Stimulated activated CD4-positive, alpha-beta T cell treated with anti-CD3 and anti-CD28 coated beads, Interleukin-1b, Interleukin-23, amount 100 ng/mL, for 48 hours (primary cell): ENCODE results near the gene RAD21L1.

Source experiments
- DNase-seq: peaks from one replicate; pipeline ENCODE4 v3.0.0-alpha.2; 2020

Gene RAD21L1

DNA sequence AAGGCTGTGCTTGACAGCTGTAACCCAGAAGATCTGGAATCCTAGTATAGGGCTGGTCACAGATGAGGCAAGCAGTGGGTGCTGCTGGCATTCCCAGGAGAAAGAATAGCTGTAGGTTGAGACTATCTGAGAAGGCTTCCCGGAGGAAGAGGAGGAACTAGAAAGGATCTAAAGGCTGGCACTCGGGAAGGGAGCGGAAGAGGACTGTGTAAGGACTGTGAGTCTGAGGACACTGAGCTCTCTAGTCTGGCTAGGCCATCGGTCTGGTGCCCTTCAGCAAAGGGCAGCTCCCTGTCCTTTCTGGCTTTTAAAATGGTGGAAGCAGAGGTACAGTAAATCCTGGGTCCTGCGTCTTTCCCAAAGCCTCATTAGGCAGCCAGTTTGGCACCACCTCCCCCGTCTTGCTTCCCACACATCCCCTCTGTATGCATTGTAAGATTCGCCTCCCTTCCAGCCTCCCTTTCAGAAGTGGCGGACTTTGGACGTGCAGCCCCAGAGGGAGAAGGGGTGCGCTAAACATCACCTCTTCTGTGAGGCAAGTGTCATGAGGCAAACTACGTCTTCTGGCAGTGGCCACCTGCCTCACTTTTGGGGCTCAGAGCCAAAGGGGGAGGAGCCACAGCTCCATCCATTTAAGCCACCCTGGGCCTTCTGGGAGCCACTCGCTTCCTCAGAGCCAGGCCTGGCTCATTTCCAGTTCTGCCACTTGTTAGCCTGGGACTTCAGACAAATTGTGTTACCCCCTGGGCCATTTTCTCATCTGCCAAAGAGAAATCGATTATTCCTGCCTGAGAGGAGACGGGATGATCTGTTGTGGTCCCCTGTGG is 48.9 kb downstream of the RAD21L1 start:
- no peak for DNase-seq

DNA sequence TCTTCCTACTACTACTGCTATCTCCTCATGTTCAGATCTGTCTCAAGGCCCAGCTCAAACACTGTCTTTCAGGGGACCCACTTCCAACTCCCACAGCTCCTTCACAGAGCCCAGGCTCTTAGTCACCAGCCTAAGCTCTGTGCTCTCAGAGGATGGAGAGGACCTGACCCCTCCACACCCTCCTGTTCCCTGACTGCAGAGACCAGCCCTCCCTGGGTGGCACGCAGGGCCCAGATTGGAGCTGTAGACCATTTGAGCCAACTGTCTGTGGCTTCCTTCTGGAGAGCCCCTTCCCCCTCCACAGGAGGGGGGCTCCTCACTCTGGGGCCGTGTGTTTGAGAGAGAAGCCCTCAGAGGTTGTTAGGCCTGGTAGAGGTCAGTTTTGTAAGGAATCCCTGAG is 50.1 kb downstream of the RAD21L1 start:
- DNase-seq, result no peak

DNA sequence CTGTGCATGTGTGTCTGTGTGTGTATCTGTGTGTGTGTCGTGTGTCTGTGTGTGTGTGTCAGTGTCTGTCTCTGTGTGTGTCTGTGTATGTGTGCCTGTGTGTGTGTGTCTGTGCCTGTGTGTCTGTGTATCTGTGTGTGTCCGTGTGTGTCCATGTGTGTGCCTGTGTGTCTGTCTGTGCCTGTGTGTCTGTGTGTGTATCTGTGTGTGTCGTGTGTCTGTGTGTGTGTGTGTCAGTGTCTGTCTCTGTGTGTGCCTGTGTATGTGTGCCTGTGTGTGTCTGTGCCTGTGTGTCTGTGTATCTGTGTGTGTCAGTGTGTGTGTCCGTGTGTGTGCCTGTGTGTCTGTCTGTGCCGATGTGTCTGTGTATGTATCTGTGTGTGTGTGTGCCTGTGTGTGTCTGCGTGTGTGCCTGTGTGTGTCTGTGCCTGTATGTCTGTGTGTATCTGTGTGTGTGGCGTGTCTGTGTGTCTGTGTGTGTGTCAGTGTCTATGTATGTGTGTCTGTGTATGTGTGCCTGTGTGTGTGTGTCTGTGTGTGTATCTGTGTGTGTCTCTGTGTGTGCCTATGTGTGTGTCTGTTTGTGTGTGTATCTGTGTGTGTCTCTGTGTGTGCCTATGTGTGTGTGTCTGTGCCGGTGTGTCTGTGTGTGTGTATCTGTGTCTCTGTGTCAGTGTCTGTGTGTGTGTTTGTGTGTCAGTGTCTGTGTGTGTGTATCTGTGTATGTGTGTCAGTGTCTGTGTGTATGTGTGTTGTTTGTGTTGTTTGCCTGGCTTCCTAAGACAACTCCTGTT is 51.9 kb downstream of the RAD21L1 start:
- no peak for DNase-seq

DNA sequence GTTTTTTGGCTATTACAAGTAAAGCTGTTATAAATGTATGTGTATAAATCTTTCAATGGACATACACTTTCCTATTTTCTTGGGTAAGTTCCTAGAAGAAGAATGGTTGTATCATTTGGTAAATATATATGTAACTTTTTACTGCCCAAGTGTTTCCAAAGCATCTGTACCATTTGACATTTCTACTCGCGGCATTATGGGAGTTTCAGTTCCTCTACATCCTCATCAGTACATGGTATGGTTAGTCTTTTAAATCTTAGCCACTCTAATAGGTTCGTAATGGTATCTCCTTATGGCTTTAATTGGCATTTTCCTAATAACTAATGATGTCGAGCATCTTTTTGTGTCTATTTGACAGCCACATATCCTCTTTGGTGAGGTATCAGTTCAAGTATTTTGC is 53.1 kb downstream of the RAD21L1 start:
- DNase-seq, result no peak

DNA sequence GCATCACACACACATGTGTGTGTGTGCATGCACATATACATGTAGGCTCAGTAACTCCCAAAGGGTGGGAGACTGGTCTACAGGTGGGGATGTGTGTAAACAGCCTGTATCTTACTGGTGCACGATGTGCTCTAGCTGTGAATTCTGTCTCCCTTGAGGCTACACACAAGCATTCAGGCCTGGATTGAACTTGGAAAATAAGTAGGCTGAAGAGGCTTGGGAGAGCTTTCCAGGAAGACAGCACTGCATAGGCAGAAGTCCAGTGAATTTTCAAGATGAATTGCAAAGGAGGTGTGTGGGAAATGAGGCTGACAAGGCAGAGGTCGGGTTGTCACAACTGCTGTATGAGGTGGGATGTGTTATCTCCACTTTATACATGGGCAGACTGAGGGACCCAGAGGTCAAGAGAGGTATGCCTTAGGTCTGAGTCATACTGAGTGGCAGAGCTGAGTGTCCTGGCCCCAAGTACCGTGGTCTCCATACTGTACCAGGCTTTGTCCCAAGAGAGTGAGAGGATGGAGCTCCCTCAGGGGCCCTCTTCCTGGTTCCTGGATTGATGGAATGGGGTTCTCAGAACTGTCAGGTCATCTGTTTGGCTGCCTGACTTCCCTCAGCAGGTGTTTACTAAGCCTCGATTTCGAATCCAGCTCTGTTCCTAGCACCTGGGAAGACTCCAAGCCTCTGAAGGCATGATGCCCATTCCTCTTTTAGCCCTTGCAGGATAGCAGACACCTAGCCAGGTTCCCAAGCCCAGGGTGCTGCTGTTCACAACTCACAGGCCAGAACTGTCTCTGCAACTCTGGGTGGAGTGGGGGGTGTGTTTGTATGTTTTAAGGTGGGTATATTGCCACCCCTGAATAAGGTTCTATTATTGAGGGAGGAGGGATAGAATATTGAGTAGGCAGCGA is 54.6 kb downstream of the RAD21L1 start:
- no peak for DNase-seq

DNA sequence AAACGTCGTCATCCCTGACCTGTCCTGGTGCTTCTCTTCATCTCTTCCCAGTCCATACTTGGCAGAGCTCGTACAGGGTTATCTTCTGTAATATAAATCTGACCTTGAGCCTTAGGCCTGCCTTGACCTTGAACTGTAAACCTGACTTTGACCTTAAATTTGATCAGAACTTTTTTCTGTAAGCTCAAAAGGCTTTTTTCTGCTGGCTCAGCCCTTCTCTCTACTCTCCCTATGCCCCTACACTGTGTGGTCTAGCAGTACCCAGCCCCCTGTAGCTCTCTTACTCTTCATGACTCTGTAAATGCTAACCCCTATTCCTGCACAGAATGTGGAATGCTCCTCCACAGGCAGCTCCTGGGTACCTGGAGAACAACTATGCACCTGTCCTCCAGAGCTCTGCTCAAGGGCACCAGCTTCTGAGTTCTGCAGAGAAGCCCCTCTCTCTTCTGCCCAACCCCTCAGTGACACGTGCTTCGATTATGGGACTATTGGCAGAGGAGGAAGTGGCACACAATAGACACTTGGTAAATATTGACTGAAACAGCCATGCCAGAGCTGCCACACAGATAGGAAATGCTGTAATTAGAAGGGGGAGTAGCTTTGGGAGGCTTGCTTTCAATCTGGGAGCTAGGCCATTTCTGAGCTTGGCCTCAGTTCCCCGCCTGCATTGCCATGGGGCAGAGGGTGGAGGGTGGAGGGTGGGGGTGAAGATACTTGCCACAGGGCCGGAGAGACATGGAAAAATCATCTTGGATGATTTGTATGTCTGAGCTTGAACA is 55.6 kb downstream of the RAD21L1 start:
- DNase-seq, result no peak

DNA sequence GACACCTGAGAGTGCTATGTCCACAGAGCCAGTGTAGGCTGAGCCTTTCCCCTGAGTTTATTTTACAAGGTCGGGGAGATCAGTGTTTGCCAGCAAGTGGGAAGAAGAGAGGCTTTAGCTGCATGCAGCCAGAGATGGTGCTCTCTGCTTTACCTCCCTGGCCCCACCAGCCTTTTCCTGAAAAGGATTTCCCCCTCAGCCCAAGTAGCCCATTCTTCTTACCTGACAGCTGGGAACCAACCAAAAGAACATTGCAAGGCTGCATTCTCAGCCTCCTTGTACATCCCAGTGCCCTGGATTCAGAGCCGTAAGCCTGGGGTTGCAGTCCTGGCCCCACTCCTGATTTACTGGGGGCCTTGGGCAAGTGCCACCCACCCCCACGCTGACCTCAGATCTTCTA is 57.1 kb downstream of the RAD21L1 start:
- DNase-seq, result no peak

DNA sequence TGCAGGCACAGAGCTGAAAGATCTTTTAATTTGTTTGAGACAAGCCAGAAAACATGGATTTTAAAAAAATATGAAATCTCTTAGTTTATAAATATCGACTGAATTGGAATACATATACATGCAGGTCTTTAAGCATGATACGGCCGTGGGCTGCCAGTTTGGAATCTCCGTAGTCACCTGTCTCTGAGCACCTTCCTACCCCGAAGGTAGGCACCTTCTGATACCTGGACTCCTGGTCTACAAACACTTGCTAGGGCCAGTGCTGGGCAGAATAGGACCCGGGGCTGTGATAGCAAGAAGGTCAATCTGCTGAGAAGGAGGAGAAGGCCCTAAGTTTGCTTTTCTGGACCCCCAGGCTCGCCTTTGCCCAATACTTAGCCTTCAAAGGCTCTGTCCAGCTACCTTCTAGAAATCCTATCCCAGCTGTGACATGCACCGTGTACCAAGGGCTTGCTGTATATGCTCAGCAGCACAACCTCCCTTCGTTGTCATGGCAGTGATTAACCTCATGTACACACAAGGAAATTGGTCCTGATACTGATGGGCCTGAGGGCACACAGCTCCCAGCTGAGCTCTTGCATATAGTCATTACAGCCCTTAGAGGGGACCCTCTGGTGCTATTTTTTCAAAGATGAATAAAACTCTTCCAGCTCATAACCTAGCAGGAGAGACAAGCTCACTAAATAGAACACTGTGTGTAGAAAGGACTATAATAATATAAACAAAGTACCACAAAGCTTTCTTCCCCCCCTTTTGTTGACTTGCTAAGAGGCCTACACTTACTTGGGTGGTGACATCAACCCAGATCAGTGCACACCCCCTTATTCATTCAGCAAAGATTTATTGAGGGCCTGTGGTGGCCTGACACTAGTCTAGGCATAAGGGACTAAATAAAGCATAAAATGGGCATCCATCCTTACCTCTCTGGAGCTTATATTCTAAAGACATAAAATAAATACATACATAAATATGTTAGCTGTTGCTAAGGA is 58.0 kb downstream of the RAD21L1 start:
- DNase-seq, result no peak

DNA sequence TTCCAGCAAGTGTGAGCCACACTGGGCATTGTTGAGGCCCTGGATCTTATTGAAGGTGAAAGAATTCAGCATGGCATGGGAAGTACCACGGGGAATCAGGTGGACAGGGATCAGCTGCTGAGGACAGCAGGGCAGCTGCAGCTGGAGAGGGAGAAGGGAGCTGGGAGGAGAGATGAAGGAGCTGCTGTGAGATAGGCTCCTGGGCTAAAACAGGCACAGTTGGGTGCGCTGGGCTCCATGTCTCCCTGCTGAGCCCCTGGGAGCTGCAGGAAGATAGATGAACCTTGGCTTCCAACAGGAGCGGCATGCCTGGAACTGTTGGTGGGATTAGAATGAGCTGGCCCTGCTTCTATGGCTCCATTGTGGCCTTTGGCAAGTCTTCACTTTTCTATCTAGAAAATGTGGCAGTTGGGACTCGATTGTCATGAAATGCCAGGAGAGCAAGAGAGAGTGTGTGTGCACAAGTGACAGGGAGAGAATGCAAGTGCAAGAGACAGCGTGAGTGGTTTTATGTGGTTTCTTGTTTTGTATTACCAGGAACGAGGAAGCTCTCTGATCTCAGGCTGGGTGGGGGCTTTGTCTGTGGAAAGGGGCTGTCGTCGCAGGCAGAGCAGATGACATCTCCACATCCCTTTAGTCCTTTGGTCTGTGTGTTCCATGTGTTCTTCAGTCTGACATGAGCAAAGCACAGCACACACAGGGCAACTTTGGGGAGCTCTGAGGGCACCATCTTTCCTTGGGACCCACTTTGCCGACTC is 60.6 kb downstream of the RAD21L1 start:
- no peak for DNase-seq

DNA sequence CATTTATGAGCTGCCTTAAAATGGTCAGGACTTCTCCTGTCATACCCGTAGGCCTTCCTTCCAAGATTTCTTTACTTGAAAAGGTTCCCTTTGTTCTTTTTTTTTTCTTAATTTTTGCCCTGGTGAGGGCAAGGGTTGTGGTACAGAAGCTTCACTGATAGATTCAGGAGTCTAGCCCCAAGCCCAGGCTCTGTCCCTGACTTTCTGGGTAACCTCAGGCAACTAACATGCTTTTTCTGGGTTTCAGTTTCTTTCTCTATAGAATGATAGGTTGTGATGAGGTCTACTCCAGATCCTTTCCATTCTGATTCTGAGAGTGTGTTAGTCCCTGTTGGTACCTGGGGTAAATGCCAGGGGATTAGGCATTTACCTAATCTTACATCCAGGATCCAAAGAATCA is 61.5 kb downstream of the RAD21L1 start:
- no peak for DNase-seq

DNA sequence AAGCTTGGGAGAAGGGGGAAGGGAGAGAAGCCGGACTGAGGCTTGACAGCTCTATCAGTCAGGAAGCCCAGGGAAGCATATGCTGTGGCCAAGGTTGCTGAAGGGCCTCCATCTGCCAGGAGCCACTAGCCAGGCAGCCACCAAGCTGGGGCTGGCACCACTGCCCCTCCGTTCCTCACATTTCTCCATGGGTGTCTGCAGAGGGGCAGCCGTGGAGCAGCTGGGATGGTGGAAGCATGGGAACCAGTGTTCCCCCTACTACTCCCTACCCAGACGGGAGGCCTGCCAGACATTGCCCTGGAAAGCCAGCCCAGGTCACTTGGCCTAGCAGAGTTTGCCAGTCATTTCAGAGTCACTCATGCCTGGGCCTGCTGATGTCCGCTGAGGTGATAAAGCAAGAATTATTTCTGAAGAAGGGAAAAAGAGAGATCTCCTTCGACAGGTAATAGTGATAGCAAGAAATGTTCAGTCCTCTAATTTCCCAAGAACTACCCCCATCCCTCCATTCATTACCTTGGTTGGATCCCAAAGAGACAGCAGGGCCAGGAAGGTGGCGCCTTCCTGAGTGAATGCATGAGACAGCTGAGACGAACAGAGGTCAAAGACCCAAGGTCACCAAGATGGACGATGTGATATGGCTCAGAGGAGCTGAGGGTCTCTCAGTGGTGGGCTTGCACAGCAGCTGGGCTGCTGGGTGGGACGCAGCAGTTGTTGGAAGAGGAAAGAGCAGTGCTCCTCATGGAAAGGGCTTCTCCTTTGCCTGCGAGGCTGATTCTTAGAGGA is 62.1 kb downstream of the RAD21L1 start:
- DNase-seq, result no peak

DNA sequence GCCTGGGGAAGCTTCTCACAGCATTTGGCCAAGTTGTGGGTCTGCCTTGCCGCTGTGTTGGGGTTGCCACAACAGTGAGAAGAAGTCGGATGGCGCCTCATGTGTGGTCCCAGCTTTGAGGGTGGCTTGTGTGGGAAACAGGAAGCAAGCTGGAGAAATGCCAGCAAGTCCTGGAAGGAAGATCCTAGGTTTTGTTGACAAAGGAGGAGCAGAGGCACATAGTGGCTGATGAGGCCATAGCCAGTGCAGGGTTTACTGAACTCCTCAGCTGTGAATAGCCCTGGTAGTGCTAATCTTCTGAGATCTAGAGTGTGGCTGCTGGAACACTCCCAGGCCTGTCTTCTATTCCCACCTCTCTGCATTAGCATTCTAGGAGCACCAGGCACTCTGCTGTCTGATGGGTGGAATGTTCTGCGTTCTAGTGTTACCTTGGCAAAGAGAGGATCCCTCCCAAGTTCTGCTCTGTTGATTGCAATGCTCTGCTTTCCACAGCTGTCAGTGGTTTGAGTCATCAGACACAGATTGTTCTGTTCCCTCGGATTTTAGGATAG is 65.4 kb downstream of the RAD21L1 start:
- DNase-seq, result no peak

DNA sequence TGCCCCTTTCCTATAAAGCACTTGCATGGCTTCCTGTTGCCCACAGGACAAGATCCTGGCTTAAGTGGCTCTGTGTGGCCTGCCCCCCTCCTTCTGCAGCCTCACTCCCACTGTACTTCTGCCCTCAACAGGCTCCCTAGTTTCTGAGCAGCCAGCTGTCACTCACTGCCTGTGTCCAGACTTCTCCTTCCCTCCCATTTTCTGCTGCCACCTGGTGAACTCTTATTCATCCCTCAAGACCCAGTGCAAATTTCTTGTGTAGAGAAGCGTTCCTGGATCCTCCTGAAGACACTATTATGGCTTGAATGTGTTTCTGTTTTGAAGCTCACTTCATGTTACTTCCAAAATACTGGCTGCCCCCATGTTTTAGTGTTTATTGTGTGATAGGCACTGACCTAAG is 66.8 kb downstream of the RAD21L1 start:
- DNase-seq, result no peak

DNA sequence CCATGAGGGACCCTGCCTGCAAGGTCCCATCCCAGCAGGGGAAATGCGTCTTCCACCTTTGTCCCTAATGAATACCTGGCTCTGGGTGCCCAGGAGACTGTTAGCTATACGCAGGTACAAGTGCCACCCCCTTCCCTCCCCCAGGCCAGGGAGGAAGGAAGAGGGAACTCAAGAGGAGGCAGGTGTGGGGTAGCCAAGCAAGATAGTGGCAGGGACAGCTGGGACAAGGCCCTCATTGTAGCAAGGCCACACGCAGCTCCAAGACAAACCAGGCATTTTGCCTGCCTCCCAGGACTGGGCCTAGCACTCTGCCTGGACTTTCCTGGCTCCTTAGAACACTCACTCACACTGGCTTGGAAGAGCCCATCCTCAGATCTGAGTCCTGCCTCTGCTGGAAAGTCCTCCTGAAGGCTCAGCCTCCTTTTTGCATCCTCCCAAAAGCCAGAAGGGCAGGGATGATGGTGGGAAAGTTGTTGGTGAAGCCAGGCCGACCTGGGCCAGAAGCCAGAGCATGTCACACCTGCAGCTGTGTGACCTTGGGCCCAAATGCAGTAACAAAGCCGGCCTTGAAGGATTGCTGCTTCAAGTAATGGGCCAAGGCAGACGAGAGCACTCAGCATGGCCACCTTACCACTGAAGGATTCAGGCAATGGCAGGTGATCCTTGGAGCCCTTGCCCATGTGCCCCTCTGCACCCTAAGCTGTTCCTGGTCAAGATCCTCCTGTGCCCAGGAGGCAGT is 68.0 kb downstream of the RAD21L1 start:
- DNase-seq, result no peak

DNA sequence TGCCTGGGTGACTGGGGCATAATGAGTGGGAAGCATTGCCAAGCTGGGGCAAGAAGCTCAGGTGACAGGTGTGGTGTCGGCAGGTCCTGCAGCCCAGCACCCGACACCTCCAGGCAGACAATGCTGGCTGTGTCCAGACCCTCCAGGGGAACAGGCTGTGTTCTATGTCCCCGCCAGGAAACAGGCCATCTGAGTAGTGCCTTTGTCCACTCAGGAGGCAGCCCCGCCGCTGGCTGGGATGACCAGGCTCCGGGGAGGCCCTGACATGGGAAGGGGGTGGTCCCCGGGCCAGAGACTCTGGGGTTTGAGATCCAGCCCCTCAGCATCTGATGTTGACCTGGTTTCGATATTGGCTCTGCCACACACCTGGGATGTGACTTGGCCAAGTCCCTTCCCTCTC is 68.7 kb downstream of the RAD21L1 start:
- DNase-seq, result no peak

DNA sequence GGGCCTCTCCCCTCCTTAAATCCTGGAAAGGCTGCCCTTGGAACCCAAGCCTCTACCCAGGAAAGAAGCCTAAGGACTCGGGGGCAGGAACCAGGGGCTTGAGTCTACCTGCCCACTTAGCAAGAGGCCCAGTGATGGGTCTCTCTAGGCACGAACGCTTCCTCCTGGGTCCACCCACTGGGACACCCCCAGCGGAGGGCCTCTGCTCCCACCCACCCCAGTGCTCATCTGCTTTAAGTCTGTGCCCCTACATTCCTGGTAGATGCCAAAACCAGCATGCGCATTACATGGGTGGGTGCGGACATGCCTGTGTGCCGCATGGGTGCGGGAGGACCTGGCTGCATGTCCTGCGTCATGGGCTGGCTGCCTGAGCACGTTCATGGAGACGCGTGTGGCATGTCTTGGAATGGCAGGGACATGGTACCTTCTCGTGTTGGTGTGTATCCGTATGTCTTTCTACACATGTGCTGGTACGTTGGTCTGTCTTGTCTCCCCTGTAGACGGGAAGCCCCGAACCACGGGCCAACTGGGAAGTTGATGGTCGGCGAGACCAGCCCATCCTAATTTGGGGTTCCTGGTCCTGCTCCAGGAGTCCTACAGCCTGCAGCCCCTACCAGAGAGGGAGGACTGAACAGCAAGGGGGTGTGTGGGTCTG is 69.6 kb downstream of the RAD21L1 start:
- no peak for DNase-seq

DNA sequence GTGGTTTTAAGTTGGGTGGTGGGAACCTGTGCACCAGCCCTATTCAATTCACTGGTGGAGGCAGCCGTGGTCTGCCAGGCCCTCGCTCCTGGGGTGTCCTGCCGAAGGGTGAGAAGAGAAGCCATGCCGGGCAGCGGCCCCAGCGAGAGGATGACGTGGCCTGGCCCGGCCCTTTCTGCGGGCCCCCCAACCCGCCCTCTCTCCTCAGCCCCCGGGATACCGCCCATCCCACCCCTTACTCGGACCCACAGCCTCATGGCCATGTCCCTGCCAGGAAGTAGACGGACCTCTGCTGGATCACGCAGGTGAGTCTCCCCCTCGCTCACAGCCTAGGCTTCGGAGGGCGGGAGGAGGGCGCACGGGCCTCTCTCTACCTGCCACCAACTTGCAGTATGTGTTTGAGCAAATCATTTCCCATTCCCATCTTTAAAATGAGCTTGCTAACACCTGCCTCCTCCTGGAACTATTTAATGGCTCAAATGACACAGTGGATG is 70.3 kb downstream of the RAD21L1 start:
- no peak for DNase-seq

DNA sequence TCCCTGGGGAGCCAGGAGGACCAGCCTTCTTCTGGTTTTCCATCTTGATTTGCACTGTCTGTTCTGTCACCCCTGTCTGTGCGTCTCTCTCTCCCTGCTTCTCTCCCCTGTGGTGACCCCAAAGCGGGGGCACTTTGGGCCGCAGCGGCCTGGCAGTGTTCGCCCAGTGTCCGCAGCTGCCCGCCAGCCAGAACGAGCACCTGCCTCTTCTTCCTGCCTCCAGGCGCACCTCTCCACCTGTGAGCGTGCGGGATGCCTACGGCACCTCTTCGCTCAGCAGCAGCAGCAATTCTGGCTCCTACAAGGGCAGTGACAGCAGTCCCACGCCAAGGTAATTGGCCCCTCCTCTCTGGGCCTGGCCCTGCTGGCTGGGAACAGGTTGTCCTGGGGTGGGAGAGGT is 71.1 kb downstream of the RAD21L1 start:
- DNase-seq, result no peak
